ES-I3 (cell line): Measurements from ENCODE around the gene NOS1AP.

ENCODE experiments used
- H3K36me3 ChIP-seq: 2 replicates; pipeline ENCODE4 v1.6.1; 2013; ENCODE audit warnings: mild to moderate bottlenecking, low read length, control low read depth, moderate library complexity; ENCODE audit not compliant: insufficient read depth
- H3K4me1 ChIP-seq: 2 replicates; pipeline ENCODE4 v1.6.1; 2013; ENCODE audit warnings: mild to moderate bottlenecking, control low read depth, low read length; ENCODE audit not compliant: insufficient read depth
- H3K9ac ChIP-seq: 2 replicates; pipeline ENCODE4 v1.6.1; 2013; ENCODE audit warnings: low read depth, mild to moderate bottlenecking, low read length, moderate library complexity
- H3K9me3 ChIP-seq: 2 replicates; pipeline ENCODE4 v1.6.1; 2013; ENCODE audit warnings: mild to moderate bottlenecking, low read length, moderate library complexity; ENCODE audit not compliant: control insufficient read depth, insufficient read depth

NOS1AP gene

GRCh38 chr1:162388615-162389014, 319.1 kb downstream of the NOS1AP start:
- H3K9ac ChIP-seq: no peak overlapping the region
- H3K9me3 ChIP-seq: no peaks in the 10 kb centered on the region

GRCh38 chr1:162389021-162389818, 319.7 kb downstream of the NOS1AP start:
- Histone ChIP-seq H3K36me3 (no peaks in the 10 kb centered on the region), H3K4me1 (peaks cover 4% of the 10 kb centered on the region), H3K9ac (no peak overlapping the region), H3K9me3 (no peaks in the 10 kb centered on the region)

More at GRCh38 chr1:162388615-162389014, 319.1 kb downstream of the NOS1AP start:
- Histone ChIP-seq H3K4me1 (peaks cover 6% of the 10 kb centered on the region), H3K36me3 (no peaks in the 10 kb centered on the region)

- no peaks in the 10 kb centered on the region for H3K36me3 ChIP-seq
- H3K9ac ChIP-seq: no peak overlapping the region
- no peaks in the 10 kb centered on the region for H3K9me3 ChIP-seq
- H3K4me1 ChIP-seq: no peaks in the 10 kb centered on the region; the same call in 1 of the 2 replicates
These were observed 320.5 kb downstream of the NOS1AP start for GRCh38 chr1:162389971-162390370.

GRCh38 chr1:162390396-162391185, 321.1 kb downstream of the NOS1AP start:
- H3K36me3 ChIP-seq: no peaks in the 10 kb centered on the region
- no peaks in the 10 kb centered on the region for H3K9me3 ChIP-seq
- H3K9ac ChIP-seq: no peak overlapping the region
- H3K4me1 ChIP-seq: no peaks in the 10 kb centered on the region; the same call in 1 of the 2 replicates

- H3K9me3 ChIP-seq: no peaks in the 10 kb centered on the region
- H3K4me1 ChIP-seq: no peaks in the 10 kb centered on the region; the same call in 1 of the 2 replicates
- H3K9ac ChIP-seq: no peak overlapping the region
- no peaks in the 10 kb centered on the region for H3K36me3 ChIP-seq
These were observed 322.5 kb downstream of the NOS1AP start for GRCh38 chr1:162391790-162392563.

GRCh38 chr1:162396201-162396906, 326.9 kb downstream of the NOS1AP start:
- H3K9me3 ChIP-seq: no peaks in the 10 kb centered on the region
- H3K9ac ChIP-seq: no peak overlapping the region
- H3K4me1 ChIP-seq: peaks cover 16% of the 10 kb centered on the region; the same call in 1 of the 2 replicates
- no peaks in the 10 kb centered on the region for H3K36me3 ChIP-seq

GRCh38 chr1:162397039-162397448, 327.6 kb downstream of the NOS1AP start:
- peaks cover 16% of the 10 kb centered on the region; the same call in 1 of the 2 replicates for H3K4me1 ChIP-seq
- H3K9me3 ChIP-seq: no peaks in the 10 kb centered on the region
- H3K36me3 ChIP-seq: no peaks in the 10 kb centered on the region
- no peak overlapping the region for H3K9ac ChIP-seq

GRCh38 chr1:162397943-162398560, 328.6 kb downstream of the NOS1AP start:
- Histone ChIP-seq H3K9ac (no peak overlapping the region), H3K36me3 (no peaks in the 10 kb centered on the region), H3K4me1 (peaks cover 16% of the 10 kb centered on the region; the same call in 1 of the 2 replicates), H3K9me3 (no peaks in the 10 kb centered on the region)

GRCh38 chr1:162398999-162399580, 329.6 kb downstream of the NOS1AP start:
- Histone ChIP-seq H3K9ac (no peak overlapping the region), H3K4me1 (peaks cover 16% of the 10 kb centered on the region; the same call in 1 of the 2 replicates), H3K36me3 (no peaks in the 10 kb centered on the region)

GRCh38 chr1:162400790-162401355, 331.4 kb downstream of the NOS1AP start:
- H3K9me3 ChIP-seq: no peaks in the 10 kb centered on the region
- no peak overlapping the region for H3K9ac ChIP-seq
- no peaks in the 10 kb centered on the region for H3K36me3 ChIP-seq
- peaks cover 16% of the 10 kb centered on the region; the same call in 1 of the 2 replicates for H3K4me1 ChIP-seq

More at GRCh38 chr1:162398999-162399580, 329.6 kb downstream of the NOS1AP start:
- no peaks in the 10 kb centered on the region for H3K9me3 ChIP-seq

- 0 out of 2 replicates have a peak, but pooled peaks cover under 1% of the 10 kb centered on the region for H3K4me1 ChIP-seq
- no peaks in the 10 kb centered on the region for H3K36me3 ChIP-seq
- no peaks in the 10 kb centered on the region for H3K9me3 ChIP-seq
- no peak overlapping the region for H3K9ac ChIP-seq
These were observed 335.2 kb downstream of the NOS1AP start for GRCh38 chr1:162404550-162405160.

GRCh38 chr1:162405800-162406199, 336.3 kb downstream of the NOS1AP start:
- Histone ChIP-seq H3K9ac (no peak overlapping the region), H3K9me3 (no peaks in the 10 kb centered on the region), H3K4me1 (no peaks in the 10 kb centered on the region), H3K36me3 (no peaks in the 10 kb centered on the region)
